Breast epithelium (tissue), 3 donors: Measurements from ENCODE around the gene CRYGN.

Experiments used
- CTCF ChIP-seq, 3 donors: fragments of 450-650 bp; IDR thresholded peaks; one replicate each; pipeline ENCODE4 v1.5.1; 2016 to 2017; ENCODE audit warnings: antibody characterized with exemption in 3 of 3, mild to moderate bottlenecking in 3 of 3, moderate library complexity in 3 of 3
- POLR2A ChIP-seq: fragments of 450-650 bp; IDR thresholded peaks from one replicate; pipeline ENCODE4 v1.6.1; 2016; ENCODE audit warnings: antibody characterized with exemption, mild to moderate bottlenecking, moderate library complexity
- POLR2AphosphoS5 ChIP-seq, 3 donors: sonication (generic); formaldehyde crosslinking; IDR thresholded peaks; one replicate each; pipeline ENCODE4 v1.6.1; 2017; ENCODE audit warnings: antibody characterized with exemption in 3 of 3

- TF ChIP-seq POLR2AphosphoS5 (IDR thresholded peaks at IDR 0.05) (no peak), CTCF (IDR thresholded peaks at IDR 0.05) (no peak), POLR2A (no peak)
These were observed 48.2 kb upstream of the CRYGN start for GRCh38 chr7:151488096-151488495.
